Ovary (tissue), 3 donors: ENCODE measurements around the gene XPA.

Experiments
- POLR2A ChIP-seq: fragments of 450-650 bp; IDR thresholded peaks from one replicate; pipeline ENCODE4 v1.6.1; 2017; ENCODE audit warnings: antibody characterized with exemption, mild to moderate bottlenecking, moderate library complexity
- TF ChIP-seq, protein P1 (sequence below), 3 donors: fragments of 450-650 bp in 2 of 3; fragments of 200-600 bp in 1 of 3; IDR thresholded peaks; one replicate each; pipeline versions ENCODE4 v1.5.1 to v1.8.0; 2016 to 2022; ENCODE audit warnings: antibody characterized with exemption in 3 of 3, mild to moderate bottlenecking in 1 of 3
- donor health status: DM: no; HTN: no; CAD: no.

DNA sequence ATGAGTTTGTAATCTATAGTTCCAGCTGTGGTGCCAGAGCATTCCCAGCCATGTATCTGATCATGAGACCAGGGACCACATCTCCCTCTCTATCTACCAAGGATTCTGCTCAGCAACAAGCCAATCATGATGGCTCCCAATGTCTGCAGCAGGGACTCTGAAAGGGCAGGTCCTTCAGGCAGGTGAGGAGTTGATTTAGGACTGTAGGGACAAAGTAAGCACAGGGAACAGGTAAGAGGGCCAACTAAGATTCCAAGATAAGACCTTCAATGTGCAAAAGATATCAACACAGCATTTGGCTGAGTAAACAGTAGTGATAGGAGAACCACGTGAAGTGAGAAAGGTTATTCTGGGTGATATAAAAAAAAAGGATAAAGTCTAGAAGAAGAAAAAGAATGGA is 8.5 kb downstream of the XPA start:
- TF ChIP-seq, protein P1, sequence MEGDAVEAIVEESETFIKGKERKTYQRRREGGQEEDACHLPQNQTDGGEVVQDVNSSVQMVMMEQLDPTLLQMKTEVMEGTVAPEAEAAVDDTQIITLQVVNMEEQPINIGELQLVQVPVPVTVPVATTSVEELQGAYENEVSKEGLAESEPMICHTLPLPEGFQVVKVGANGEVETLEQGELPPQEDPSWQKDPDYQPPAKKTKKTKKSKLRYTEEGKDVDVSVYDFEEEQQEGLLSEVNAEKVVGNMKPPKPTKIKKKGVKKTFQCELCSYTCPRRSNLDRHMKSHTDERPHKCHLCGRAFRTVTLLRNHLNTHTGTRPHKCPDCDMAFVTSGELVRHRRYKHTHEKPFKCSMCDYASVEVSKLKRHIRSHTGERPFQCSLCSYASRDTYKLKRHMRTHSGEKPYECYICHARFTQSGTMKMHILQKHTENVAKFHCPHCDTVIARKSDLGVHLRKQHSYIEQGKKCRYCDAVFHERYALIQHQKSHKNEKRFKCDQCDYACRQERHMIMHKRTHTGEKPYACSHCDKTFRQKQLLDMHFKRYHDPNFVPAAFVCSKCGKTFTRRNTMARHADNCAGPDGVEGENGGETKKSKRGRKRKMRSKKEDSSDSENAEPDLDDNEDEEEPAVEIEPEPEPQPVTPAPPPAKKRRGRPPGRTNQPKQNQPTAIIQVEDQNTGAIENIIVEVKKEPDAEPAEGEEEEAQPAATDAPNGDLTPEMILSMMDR (IDR thresholded peaks at IDR 0.05), result no peak
- no peak for TF ChIP-seq POLR2A
